Liver (tissue), 9 donors: ENCODE data around the gene HES5. TPM values are rescaled to one million over a fixed set of nuclear protein-coding genes. Genes with fewer than 3 reads are reported as not detected.

Experiments
- DNase-seq: peaks from one replicate; pipeline ENCODE4 v3.0.0-alpha.2; 2017; ENCODE audit warnings: low spot score
- H3K27ac ChIP-seq, 2 donors: one replicate each; pipeline ENCODE4 v1.7.0; 2013; ENCODE audit warnings: inconsistent platforms in 2 of 2, low read length in 2 of 2, control low read depth in 1 of 2, low read depth in 1 of 2, mild to moderate bottlenecking in 1 of 2
- H3K27me3 ChIP-seq, 4 donors: one replicate each; pipeline versions ENCODE4 v1.6.1 to v1.7.0; 2013; ENCODE audit warnings: low read length in 3 of 4, inconsistent platforms in 1 of 4, mild to moderate bottlenecking in 1 of 4, moderate library complexity in 1 of 4; ENCODE audit not compliant: control insufficient read depth in 4 of 4, insufficient read depth in 4 of 4
- H3K36me3 ChIP-seq, 4 donors: one replicate each; pipeline versions ENCODE4 v1.6.1 to v1.7.0; 2013; ENCODE audit warnings: low read length in 3 of 4, mild to moderate bottlenecking in 3 of 4, low read depth in 1 of 4, moderate library complexity in 1 of 4; ENCODE audit not compliant: control insufficient read depth in 4 of 4, insufficient read depth in 3 of 4
- H3K4me1 ChIP-seq, 4 donors: one replicate each; pipeline versions ENCODE4 v1.6.1 to v1.7.0; 2013; ENCODE audit warnings: low read length in 3 of 4, mild to moderate bottlenecking in 3 of 4, moderate library complexity in 1 of 4; ENCODE audit not compliant: control insufficient read depth in 4 of 4, insufficient read depth in 4 of 4
- H3K4me3 ChIP-seq, 3 donors: one replicate each; pipeline versions ENCODE4 v1.6.1 to v1.7.0; 2013; ENCODE audit warnings: low read length in 3 of 3, control low read depth in 1 of 3, low read depth in 1 of 3, mild to moderate bottlenecking in 1 of 3
- H3K9ac ChIP-seq, 2 donors: one replicate each; pipeline ENCODE4 v1.7.0; 2013; ENCODE audit warnings: low read length in 2 of 2, mild to moderate bottlenecking in 2 of 2, moderate library complexity in 2 of 2, control low read depth in 1 of 2, low read depth in 1 of 2
- H3K9me3 ChIP-seq, 4 donors: one replicate each; pipeline versions ENCODE4 v1.6.1 to v1.7.0; 2013; ENCODE audit warnings: low read length in 3 of 4; ENCODE audit not compliant: control insufficient read depth in 4 of 4
- ATF3 ChIP-seq: IDR thresholded peaks from 2 replicates; pipeline ENCODE4 v1.6.1; 2016; ENCODE audit warnings: antibody characterized with exemption
- EGR1 ChIP-seq, 2 donors: IDR thresholded peaks; 2 replicates each; pipeline ENCODE4 v1.6.1; 2016 to 2018; ENCODE audit warnings: antibody characterized with exemption in 2 of 2, low read depth in 2 of 2
- FOXA1 ChIP-seq: IDR thresholded peaks from 2 replicates; pipeline ENCODE4 v1.6.1; 2016; ENCODE audit warnings: antibody characterized with exemption
- GABPA ChIP-seq, 2 donors: IDR thresholded peaks in 1 of 2; conservative IDR thresholded peaks in 1 of 2; 2 replicates each; pipeline ENCODE4 v1.6.1; 2016; ENCODE audit warnings: antibody characterized with exemption in 2 of 2, mild to moderate bottlenecking in 1 of 2, moderate library complexity in 1 of 2
- HNF4A ChIP-seq, 2 donors: conservative IDR thresholded peaks; 2 replicates each; pipeline ENCODE4 v1.6.1; 2016; ENCODE audit warnings: antibody characterized with exemption in 2 of 2, mild to moderate bottlenecking in 2 of 2
- JUND ChIP-seq, 2 donors: IDR thresholded peaks; 2 replicates each; pipeline ENCODE4 v1.6.1; 2016; ENCODE audit warnings: antibody characterized with exemption in 2 of 2
- NR2F2 ChIP-seq: IDR thresholded peaks from 2 replicates; pipeline ENCODE4 v1.6.1; 2016; ENCODE audit warnings: antibody characterized with exemption
- RAD21 ChIP-seq, 2 donors: IDR thresholded peaks; 2 replicates each; pipeline ENCODE4 v1.6.1; 2016; ENCODE audit warnings: antibody characterized with exemption in 2 of 2, mild to moderate bottlenecking in 2 of 2
- RXRA ChIP-seq, 2 donors: IDR thresholded peaks; 2 replicates each; pipeline ENCODE4 v1.6.1; 2017 to 2018; ENCODE audit warnings: antibody characterized with exemption in 2 of 2, mild to moderate bottlenecking in 1 of 2
- SP1 ChIP-seq: IDR thresholded peaks from 2 replicates; pipeline ENCODE4 v1.6.1; 2018; ENCODE audit warnings: antibody characterized with exemption, mild to moderate bottlenecking
- TAF1 ChIP-seq: conservative IDR thresholded peaks from 2 replicates; pipeline ENCODE4 v1.6.1; 2016; ENCODE audit warnings: antibody characterized with exemption, mild to moderate bottlenecking
- WGBS: extraction: QIAGEN DNeasy Blood & Tissue Kit; methylation state at CpG from one replicate; pipeline ENCODE4 v1.1.7; 2013; 5-methylcytosine and 5-hydroxymethylcytosine counted together
- polyA plus RNA-seq, 2 donors: library from polyadenylated mRNA; stranded (reverse) in 1 of 2; unstranded in 1 of 2; fragments of 200-250 nt in 1 of 2; fragments of >200 nt in 1 of 2; fragmentation: Nextera tagmentation in 1 of 2; extraction: Ambion mirVana in 1 of 2; gene quantifications; one replicate each; pipeline versions ENCODE4 v1.2.1 to v1.2.3, GENCODE V29; 2013 to 2015
- total RNA-seq, 2 donors: library from RNA; depleted of rRNA; stranded (reverse); fragments of >200 nt; gene quantifications; one replicate each; pipeline ENCODE4 v1.2.3, GENCODE V29; 2014
- TF ChIP-seq, protein P1 (sequence below): IDR thresholded peaks from 2 replicates; pipeline ENCODE4 v1.6.1; 2016; ENCODE audit warnings: antibody characterized with exemption
- TF ChIP-seq, protein P2 (sequence below): fragments of 150-350 bp; IDR thresholded peaks from 2 replicates; pipeline ENCODE4 v1.5.1; 2017; ENCODE audit warnings: improper control_type of control experiment, low read depth, low read length; ENCODE audit not compliant: missing input control
- TF ChIP-seq, protein P3 (sequence below): IDR thresholded peaks from 2 replicates; pipeline ENCODE4 v1.6.1; 2016; ENCODE audit warnings: antibody characterized with exemption
- TF ChIP-seq, protein P4 (sequence below): IDR thresholded peaks from 2 replicates; pipeline ENCODE4 v1.6.1; 2016; ENCODE audit warnings: antibody characterized with exemption, mild to moderate bottlenecking
- donor health status: healthy.
- donor health status: healthy.
- donor health status: healthy.
- donor health status: healthy.
- donor health status: healthy.

HES5 gene
- total and polyA plus RNA-seq, 4 donors = 0.08 to 0.93 TPM; not detected in 2

DNA sequence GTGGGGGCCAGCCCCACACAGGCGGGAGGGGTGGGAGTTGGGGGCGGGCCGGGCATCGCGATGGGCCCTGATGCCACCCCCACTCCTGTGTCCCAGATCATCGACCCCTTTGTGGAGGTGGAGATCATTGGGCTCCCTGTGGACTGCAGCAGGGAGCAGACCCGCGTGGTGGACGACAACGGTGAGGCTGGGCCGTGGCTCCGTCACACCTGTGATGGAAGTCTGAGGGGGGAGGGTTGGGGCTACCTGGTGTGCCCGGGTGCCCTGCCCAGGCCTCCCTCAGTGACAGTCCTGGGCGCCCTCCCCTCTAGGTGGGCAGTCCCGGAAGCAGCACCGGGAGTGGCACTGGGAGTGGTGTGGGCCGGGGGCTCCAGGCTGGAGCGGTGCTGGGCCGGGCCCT, 31.4 kb downstream of the HES5 start:
- Histone ChIP-seq H3K9me3 (no peaks in the 10 kb centered on the region), H3K27ac (no peak overlapping the region), H3K9ac (no peak overlapping the region), H3K4me1 (peaks cover 6 to 11% (median 10%) of the 10 kb centered on the region in 4 donors), H3K36me3 (no peaks in the 10 kb centered on the region), H3K4me3 (no peak overlapping the region), H3K27me3 (no peaks in the 10 kb centered on the region)
- no peak for DNase-seq
- WGBS = 80% methylated on average over 19 of the region's 19 CpGs
- no peak for TF ChIP-seq GABPA (IDR thresholded peaks at IDR 0.05 in 1 of 2, conservative IDR thresholded peaks at IDR 0.05 in 1 of 2)
- TF ChIP-seq RXRA (IDR thresholded peaks at IDR 0.05) = no peak
- TF ChIP-seq, protein P1, sequence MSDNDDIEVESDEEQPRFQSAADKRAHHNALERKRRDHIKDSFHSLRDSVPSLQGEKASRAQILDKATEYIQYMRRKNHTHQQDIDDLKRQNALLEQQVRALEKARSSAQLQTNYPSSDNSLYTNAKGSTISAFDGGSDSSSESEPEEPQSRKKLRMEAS = no peak

- DNase-seq = no peak
- TF ChIP-seq RXRA (IDR thresholded peaks at IDR 0.05) = no peak
- TF ChIP-seq, protein P1 = no peak
- no peak for TF ChIP-seq TAF1
- TF ChIP-seq, protein P2, sequence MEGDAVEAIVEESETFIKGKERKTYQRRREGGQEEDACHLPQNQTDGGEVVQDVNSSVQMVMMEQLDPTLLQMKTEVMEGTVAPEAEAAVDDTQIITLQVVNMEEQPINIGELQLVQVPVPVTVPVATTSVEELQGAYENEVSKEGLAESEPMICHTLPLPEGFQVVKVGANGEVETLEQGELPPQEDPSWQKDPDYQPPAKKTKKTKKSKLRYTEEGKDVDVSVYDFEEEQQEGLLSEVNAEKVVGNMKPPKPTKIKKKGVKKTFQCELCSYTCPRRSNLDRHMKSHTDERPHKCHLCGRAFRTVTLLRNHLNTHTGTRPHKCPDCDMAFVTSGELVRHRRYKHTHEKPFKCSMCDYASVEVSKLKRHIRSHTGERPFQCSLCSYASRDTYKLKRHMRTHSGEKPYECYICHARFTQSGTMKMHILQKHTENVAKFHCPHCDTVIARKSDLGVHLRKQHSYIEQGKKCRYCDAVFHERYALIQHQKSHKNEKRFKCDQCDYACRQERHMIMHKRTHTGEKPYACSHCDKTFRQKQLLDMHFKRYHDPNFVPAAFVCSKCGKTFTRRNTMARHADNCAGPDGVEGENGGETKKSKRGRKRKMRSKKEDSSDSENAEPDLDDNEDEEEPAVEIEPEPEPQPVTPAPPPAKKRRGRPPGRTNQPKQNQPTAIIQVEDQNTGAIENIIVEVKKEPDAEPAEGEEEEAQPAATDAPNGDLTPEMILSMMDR = no peak
- TF ChIP-seq, protein P3, sequence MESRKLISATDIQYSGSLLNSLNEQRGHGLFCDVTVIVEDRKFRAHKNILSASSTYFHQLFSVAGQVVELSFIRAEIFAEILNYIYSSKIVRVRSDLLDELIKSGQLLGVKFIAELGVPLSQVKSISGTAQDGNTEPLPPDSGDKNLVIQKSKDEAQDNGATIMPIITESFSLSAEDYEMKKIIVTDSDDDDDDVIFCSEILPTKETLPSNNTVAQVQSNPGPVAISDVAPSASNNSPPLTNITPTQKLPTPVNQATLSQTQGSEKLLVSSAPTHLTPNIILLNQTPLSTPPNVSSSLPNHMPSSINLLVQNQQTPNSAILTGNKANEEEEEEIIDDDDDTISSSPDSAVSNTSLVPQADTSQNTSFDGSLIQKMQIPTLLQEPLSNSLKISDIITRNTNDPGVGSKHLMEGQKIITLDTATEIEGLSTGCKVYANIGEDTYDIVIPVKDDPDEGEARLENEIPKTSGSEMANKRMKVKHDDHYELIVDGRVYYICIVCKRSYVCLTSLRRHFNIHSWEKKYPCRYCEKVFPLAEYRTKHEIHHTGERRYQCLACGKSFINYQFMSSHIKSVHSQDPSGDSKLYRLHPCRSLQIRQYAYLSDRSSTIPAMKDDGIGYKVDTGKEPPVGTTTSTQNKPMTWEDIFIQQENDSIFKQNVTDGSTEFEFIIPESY = no peak
- no peak for TF ChIP-seq SP1
- no peak for TF ChIP-seq ATF3
- Histone ChIP-seq H3K36me3 (no peaks in the 10 kb centered on the region), H3K4me3 (no peak overlapping the region), H3K27ac (no peak overlapping the region), H3K27me3 (no peaks in the 10 kb centered on the region), H3K4me1 (peaks cover 6 to 11% (median 10%) of the 10 kb centered on the region in 4 donors), H3K9ac (no peak overlapping the region), H3K9me3 (no peaks in the 10 kb centered on the region)
- 70% methylated on average over 4 of the region's 4 CpGs for WGBS
Observed at GRCh38 chr1:2497891-2498290, 32.2 kb downstream of the HES5 start.

- Histone ChIP-seq H3K27ac (no peak overlapping the region), H3K9me3 (no peaks in the 10 kb centered on the region), H3K4me3 (no peak overlapping the region), H3K9ac (no peak overlapping the region), H3K4me1 (peaks cover 6 to 11% (median 10%) of the 10 kb centered on the region in 4 donors), H3K36me3 (no peaks in the 10 kb centered on the region), H3K27me3 (no peaks in the 10 kb centered on the region)
- no peak for DNase-seq
- 90% methylated on average over 26 of the region's 26 CpGs for WGBS
- no peak for TF ChIP-seq FOXA1
- no peak for TF ChIP-seq RAD21 (IDR thresholded peaks at IDR 0.05)
- TF ChIP-seq SP1 = no peak
- no peak for TF ChIP-seq TAF1
- TF ChIP-seq, protein P1 = no peak
- no peak for TF ChIP-seq NR2F2
- TF ChIP-seq, protein P4, sequence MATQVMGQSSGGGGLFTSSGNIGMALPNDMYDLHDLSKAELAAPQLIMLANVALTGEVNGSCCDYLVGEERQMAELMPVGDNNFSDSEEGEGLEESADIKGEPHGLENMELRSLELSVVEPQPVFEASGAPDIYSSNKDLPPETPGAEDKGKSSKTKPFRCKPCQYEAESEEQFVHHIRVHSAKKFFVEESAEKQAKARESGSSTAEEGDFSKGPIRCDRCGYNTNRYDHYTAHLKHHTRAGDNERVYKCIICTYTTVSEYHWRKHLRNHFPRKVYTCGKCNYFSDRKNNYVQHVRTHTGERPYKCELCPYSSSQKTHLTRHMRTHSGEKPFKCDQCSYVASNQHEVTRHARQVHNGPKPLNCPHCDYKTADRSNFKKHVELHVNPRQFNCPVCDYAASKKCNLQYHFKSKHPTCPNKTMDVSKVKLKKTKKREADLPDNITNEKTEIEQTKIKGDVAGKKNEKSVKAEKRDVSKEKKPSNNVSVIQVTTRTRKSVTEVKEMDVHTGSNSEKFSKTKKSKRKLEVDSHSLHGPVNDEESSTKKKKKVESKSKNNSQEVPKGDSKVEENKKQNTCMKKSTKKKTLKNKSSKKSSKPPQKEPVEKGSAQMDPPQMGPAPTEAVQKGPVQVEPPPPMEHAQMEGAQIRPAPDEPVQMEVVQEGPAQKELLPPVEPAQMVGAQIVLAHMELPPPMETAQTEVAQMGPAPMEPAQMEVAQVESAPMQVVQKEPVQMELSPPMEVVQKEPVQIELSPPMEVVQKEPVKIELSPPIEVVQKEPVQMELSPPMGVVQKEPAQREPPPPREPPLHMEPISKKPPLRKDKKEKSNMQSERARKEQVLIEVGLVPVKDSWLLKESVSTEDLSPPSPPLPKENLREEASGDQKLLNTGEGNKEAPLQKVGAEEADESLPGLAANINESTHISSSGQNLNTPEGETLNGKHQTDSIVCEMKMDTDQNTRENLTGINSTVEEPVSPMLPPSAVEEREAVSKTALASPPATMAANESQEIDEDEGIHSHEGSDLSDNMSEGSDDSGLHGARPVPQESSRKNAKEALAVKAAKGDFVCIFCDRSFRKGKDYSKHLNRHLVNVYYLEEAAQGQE = no peak
- no peak for TF ChIP-seq EGR1 (IDR thresholded peaks at IDR 0.05; ENCODE audit: low read depth in 2 of 2)
- TF ChIP-seq JUND (IDR thresholded peaks at IDR 0.05) = no peak
- TF ChIP-seq, protein P3 = no peak
- TF ChIP-seq HNF4A (conservative IDR thresholded peaks at IDR 0.05) = no peak
- no peak for TF ChIP-seq RXRA (IDR thresholded peaks at IDR 0.05)
Observed at GRCh38 chr1:2496746-2497145, 33.3 kb downstream of the HES5 start.
